GM12878 (cell line): ENCODE results near the gene LRP5.

Experiments
- CBX5 ChIP-seq: sonication (generic); IDR thresholded peaks from 2 replicates; pipeline ENCODE4 v1.6.1; 2016; ENCODE audit warnings: low read depth, moderate library complexity, mild to moderate bottlenecking, inconsistent platforms
- MYC ChIP-seq: IDR thresholded peaks from 2 replicates; pipeline ENCODE4 v1.6.1; 2011; ENCODE audit warnings: mild to moderate bottlenecking, low read length, moderate library complexity, inconsistent platforms; ENCODE audit not compliant: insufficient read depth, insufficient replicate concordance, insufficient read length, severe bottlenecking
- PBX3 ChIP-seq: IDR thresholded peaks from 2 replicates; pipeline ENCODE4 v1.6.1; 2011; ENCODE audit warnings: mild to moderate bottlenecking, low read depth, low read length, moderate library complexity; ENCODE audit not compliant: insufficient replicate concordance
- POLR2A ChIP-seq: IDR thresholded peaks from 2 replicates; pipeline ENCODE4 v1.6.1; 2011; ENCODE audit warnings: low read depth, mild to moderate bottlenecking, low read length
- POLR2AphosphoS5 ChIP-seq: IDR thresholded peaks from 2 replicates; pipeline ENCODE4 v1.6.1; 2011; ENCODE audit warnings: mild to moderate bottlenecking, low read length, inconsistent platforms
- TAF1 ChIP-seq: IDR thresholded peaks from 2 replicates; pipeline ENCODE4 v1.6.1; 2011; ENCODE audit warnings: mild to moderate bottlenecking, low read depth, low read length, borderline replicate concordance
- TF ChIP-seq, protein P1 (sequence below), 3 experiments: IDR thresholded peaks in 2 of 3; conservative IDR thresholded peaks in 1 of 3; 2 replicates each; pipeline ENCODE4 v1.5.1; 2011; ENCODE audit warnings: low read depth in 3 of 3, low read length in 3 of 3, mild to moderate bottlenecking in 3 of 3, control low read depth in 2 of 3, moderate library complexity in 2 of 3, inconsistent platforms in 1 of 3, mixed read lengths in 1 of 3; ENCODE audit not compliant: control insufficient read depth in 2 of 3, insufficient read depth in 1 of 3; ENCODE audit errors: extremely low read depth in 1 of 3

GRCh38 chr11:68282861-68283230, 29.5 kb upstream of the LRP5 start:
- TF ChIP-seq MYC (no peak), PBX3 (no peak), POLR2A (no peak), CBX5 (no peak), POLR2AphosphoS5 (no peak), TAF1 (no peak)
- TF ChIP-seq, protein P1, sequence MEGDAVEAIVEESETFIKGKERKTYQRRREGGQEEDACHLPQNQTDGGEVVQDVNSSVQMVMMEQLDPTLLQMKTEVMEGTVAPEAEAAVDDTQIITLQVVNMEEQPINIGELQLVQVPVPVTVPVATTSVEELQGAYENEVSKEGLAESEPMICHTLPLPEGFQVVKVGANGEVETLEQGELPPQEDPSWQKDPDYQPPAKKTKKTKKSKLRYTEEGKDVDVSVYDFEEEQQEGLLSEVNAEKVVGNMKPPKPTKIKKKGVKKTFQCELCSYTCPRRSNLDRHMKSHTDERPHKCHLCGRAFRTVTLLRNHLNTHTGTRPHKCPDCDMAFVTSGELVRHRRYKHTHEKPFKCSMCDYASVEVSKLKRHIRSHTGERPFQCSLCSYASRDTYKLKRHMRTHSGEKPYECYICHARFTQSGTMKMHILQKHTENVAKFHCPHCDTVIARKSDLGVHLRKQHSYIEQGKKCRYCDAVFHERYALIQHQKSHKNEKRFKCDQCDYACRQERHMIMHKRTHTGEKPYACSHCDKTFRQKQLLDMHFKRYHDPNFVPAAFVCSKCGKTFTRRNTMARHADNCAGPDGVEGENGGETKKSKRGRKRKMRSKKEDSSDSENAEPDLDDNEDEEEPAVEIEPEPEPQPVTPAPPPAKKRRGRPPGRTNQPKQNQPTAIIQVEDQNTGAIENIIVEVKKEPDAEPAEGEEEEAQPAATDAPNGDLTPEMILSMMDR (IDR thresholded peaks at IDR 0.05 in 2 of 3, conservative IDR thresholded peaks at IDR 0.05 in 1 of 3; ENCODE audit: control insufficient read depth in 2 of 3, extremely low read depth in 1 of 3, insufficient read depth in 1 of 3, low read depth in 3 of 3, low read length in 3 of 3) = no peak
